PC-9 (cell line): ENCODE results near the gene SRSF3.

Experiments
- CTCF ChIP-seq: fragments of 200-600 bp; sonication (generic); conservative IDR thresholded peaks from 2 replicates; pipeline ENCODE4 v1.6.1; 2017; ENCODE audit warnings: mixed run types, antibody characterized with exemption, mild to moderate bottlenecking, moderate library complexity
- EZH2 ChIP-seq: fragments of 200-600 bp; sonication (generic); IDR thresholded peaks from 2 replicates; pipeline ENCODE4 v1.8.0; 2017; ENCODE audit warnings: antibody characterized with exemption, low read depth

GRCh38 chr6:36629784-36630183 is 35.6 kb downstream of the SRSF3 start:
- TF ChIP-seq CTCF (no peak), EZH2 (no peak)
